Chondrocyte (in vitro differentiated cells): ENCODE results near the gene FER. TPM values are rescaled to one million over a fixed set of nuclear protein-coding genes. Genes with fewer than 3 reads are reported as not detected.

ENCODE experiments used
- DNase-seq: peaks from one replicate; pipeline ENCODE4 v3.0.0; 2021; ENCODE audit warnings: mixed read lengths, low spot score
- H3K27ac Mint-ChIP-seq: one replicate; pipeline ENCODE4 v1.8.0; 2021; ENCODE audit warnings: mild to moderate bottlenecking, moderate library complexity, mixed read lengths; ENCODE audit not compliant: unreplicated experiment
- H3K27me3 Mint-ChIP-seq: 2 replicates; pipeline ENCODE4 v1.8.0; 2021; ENCODE audit warnings: low read depth, mixed read lengths
- H3K36me3 Mint-ChIP-seq: 2 replicates; pipeline ENCODE4 v1.8.0; 2021; ENCODE audit warnings: low read depth, mixed read lengths
- H3K4me1 Mint-ChIP-seq: 2 replicates; pipeline ENCODE4 v1.8.0; 2021; ENCODE audit warnings: low read depth, mild to moderate bottlenecking, mixed read lengths
- H3K4me3 Mint-ChIP-seq: one replicate; pipeline ENCODE4 v1.8.0; 2021; ENCODE audit warnings: mild to moderate bottlenecking, moderate library complexity, mixed read lengths; ENCODE audit not compliant: unreplicated experiment
- H3K9me3 Mint-ChIP-seq: 2 replicates; pipeline ENCODE4 v1.8.0; 2021; ENCODE audit warnings: low read depth, mixed read lengths
- total RNA-seq: library from RNA; stranded (reverse); gene quantifications from 3 replicates; pipeline ENCODE4 v1.2.1, GENCODE V29; 2021
- TF ChIP-seq, protein P1 (sequence below): fragments of 200-600 bp; sonication (generic); IDR thresholded peaks from 2 replicates; pipeline ENCODE4 v1.5.0; 2021; ENCODE audit warnings: antibody characterized with exemption, mild to moderate bottlenecking, moderate library complexity

Gene FER
- total RNA-seq, 1 donor from 2014 or later, result 23.5 TPM

- no peaks in the 10 kb centered on the region for H3K9me3 Mint-ChIP-seq
- DNase-seq, result no peak
Observed at GRCh38 chr5:109099081-109099480, 351.4 kb downstream of the FER start.

GRCh38 chr5:109100971-109101370, 353.3 kb downstream of the FER start:
- TF ChIP-seq, protein P1, sequence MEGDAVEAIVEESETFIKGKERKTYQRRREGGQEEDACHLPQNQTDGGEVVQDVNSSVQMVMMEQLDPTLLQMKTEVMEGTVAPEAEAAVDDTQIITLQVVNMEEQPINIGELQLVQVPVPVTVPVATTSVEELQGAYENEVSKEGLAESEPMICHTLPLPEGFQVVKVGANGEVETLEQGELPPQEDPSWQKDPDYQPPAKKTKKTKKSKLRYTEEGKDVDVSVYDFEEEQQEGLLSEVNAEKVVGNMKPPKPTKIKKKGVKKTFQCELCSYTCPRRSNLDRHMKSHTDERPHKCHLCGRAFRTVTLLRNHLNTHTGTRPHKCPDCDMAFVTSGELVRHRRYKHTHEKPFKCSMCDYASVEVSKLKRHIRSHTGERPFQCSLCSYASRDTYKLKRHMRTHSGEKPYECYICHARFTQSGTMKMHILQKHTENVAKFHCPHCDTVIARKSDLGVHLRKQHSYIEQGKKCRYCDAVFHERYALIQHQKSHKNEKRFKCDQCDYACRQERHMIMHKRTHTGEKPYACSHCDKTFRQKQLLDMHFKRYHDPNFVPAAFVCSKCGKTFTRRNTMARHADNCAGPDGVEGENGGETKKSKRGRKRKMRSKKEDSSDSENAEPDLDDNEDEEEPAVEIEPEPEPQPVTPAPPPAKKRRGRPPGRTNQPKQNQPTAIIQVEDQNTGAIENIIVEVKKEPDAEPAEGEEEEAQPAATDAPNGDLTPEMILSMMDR, result no peak
- no peaks in the 10 kb centered on the region for H3K27me3 Mint-ChIP-seq
- H3K9me3 Mint-ChIP-seq, result no peaks in the 10 kb centered on the region
- no peak overlapping the region for H3K4me3 Mint-ChIP-seq
- DNase-seq, result no peak
- no peak overlapping the region for H3K27ac Mint-ChIP-seq
- no peaks in the 10 kb centered on the region for H3K36me3 Mint-ChIP-seq
- H3K4me1 Mint-ChIP-seq, result peaks cover 15% of the 10 kb centered on the region

More at GRCh38 chr5:109099081-109099480, 351.4 kb downstream of the FER start:
- H3K4me3 Mint-ChIP-seq, result no peak overlapping the region
- H3K27ac Mint-ChIP-seq, result no peak overlapping the region
- H3K36me3 Mint-ChIP-seq, result no peaks in the 10 kb centered on the region
- peaks cover under 1% of the 10 kb centered on the region for H3K4me1 Mint-ChIP-seq
- no peaks in the 10 kb centered on the region for H3K27me3 Mint-ChIP-seq
- TF ChIP-seq, protein P1, result no peak

- no peak overlapping the region for H3K27ac Mint-ChIP-seq
- H3K4me1 Mint-ChIP-seq, result peaks cover 24% of the 10 kb centered on the region
- DNase-seq, result no peak
- H3K4me3 Mint-ChIP-seq, result no peak overlapping the region
- no peaks in the 10 kb centered on the region for H3K27me3 Mint-ChIP-seq
- no peaks in the 10 kb centered on the region for H3K9me3 Mint-ChIP-seq
- TF ChIP-seq, protein P1, result no peak
- H3K36me3 Mint-ChIP-seq, result no peaks in the 10 kb centered on the region
Observed at GRCh38 chr5:109102096-109102690, 354.5 kb downstream of the FER start.

DNA sequence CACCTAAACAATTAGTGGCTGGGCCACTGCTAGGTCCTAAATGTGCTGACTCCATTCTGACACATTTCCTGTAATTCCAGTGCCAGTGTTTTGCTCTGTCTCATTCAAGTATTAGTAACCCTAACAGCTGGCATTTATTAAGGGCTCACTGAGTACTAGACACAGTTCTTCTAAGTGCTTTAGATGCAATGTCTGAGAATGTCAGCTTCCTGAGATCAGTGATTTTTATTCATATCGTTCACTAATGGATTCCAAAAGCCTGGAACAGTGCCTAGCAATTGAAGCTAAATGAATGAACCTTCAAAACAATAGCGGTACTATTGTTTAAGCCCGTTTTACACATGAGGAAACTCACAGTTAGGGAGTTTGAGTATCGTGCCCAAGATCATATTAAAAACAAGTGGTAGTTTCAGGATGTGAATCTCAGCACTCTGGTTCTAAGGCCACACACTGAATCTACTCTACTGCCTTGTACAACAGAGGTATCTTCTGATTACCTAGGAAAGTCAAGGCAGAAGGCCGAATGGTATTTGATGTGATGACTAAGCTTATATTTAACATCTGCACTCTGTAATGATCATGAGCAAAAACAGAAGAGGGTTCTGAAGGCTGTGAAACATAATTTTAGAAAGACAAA, 358.1 kb downstream of the FER start:
- no peak overlapping the region for H3K4me3 Mint-ChIP-seq
- no peak for DNase-seq
- peaks cover 24% of the 10 kb centered on the region for H3K4me1 Mint-ChIP-seq
- H3K36me3 Mint-ChIP-seq, result no peaks in the 10 kb centered on the region
- peak overlapping the region; percentile 80 for H3K27ac Mint-ChIP-seq
- TF ChIP-seq, protein P1, result no peak
- no peaks in the 10 kb centered on the region for H3K9me3 Mint-ChIP-seq
- no peaks in the 10 kb centered on the region for H3K27me3 Mint-ChIP-seq

- Mint-ChIP-seq H3K36me3 (no peaks in the 10 kb centered on the region), H3K4me1 (peaks cover 6% of the 10 kb centered on the region), H3K4me3 (no peak overlapping the region), H3K27me3 (no peaks in the 10 kb centered on the region), H3K9me3 (no peaks in the 10 kb centered on the region), H3K27ac (no peak overlapping the region)
- no peak for DNase-seq
- TF ChIP-seq, protein P1, result no peak
Observed at GRCh38 chr5:109111680-109112079, 364.0 kb downstream of the FER start.
